Stimulated activated CD8-positive, alpha-beta memory T cell treated with anti-CD3 and anti-CD28 coated beads, Interleukin-12 subunit alpha, Interleukin-12 subunit beta, amount 100 ng/mL, for 1 hour (primary cell): Measurements from ENCODE around the gene PCNX3.

Experiments
- DNase-seq: peaks from one replicate; pipeline ENCODE4 v3.0.0-alpha.2; 2020; ENCODE audit warnings: low read depth

Gene PCNX3

DNA sequence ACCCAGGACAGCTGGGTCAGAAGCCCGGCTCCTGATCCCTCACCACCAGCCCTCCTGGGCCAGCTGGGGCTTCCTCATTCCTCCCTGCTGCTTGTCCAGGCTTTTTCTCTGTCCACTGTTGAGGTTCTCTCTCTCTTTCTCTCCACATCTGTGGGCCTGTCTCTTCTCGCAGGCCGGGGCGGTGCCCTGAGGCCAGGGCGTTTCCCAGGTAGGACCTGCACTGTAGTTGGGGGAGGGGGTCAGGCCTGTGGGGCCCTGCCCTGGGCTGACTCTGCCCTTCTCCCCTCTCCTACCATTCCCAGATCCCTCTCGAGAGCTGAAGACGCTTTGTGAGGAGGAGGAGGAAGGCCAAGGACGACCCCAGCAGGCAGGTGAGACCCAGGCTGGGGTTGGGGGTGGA is 34.8 kb upstream of the PCNX3 start:
- no peak for DNase-seq

DNA sequence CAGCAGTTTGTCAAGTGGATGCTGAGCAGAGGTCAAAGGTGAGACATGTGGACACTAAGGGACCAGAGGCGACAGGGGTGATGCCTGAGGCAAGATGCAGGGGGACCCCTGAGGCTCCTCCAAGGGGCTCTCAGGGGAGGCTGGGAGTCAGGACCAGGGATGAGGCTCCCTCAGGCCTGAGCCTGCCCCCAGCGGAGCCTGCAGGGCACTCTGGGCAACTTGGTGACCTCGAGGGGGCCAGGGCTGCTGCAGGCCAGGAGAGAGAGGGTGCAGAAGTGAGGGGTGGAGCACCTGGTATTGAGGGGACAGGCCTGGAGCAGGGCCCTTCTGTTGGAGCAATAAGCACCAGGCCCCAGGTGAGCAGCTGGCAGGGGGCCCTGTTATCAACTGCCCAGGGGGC is 33.6 kb upstream of the PCNX3 start:
- DNase-seq, result no peak

DNA sequence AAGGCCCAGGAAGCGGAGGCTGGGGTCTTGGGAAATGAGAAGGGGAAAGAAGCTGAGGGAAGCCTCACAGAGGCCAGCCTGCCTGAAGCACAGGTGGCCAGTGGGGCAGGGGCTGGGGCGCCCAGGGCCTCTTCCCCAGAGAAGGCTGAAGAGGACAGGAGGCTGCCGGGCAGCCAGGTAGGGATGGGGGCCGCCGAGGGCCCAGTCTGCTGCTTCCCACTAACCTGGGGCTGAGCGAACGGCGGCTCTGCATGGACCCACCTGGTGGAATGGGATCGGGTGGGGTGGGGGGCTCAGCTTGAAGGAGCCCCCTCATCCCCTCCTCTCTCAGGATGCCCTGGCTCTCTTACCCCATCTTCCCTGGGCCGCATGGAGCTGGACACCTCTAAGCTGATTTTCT is 32.0 kb upstream of the PCNX3 start:
- DNase-seq, result no peak

DNA sequence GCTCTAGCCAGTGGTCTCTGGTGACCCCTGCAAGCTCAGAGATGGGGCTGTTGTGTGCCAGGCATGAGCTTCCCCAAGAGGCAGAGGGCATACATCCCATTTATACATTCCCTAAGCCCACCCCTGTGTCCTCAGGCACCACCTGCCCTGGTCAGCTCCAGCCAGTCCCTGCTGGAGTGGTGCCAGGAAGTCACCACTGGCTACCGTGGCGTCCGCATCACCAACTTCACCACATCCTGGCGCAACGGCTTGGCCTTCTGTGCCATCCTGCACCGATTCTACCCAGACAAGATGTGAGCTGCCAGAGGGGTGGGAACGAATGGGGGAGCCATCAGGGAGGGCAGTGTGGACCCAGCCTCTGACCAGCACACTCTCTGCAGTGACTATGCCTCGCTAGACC is 31.5 kb upstream of the PCNX3 start:
- no peak for DNase-seq

DNA sequence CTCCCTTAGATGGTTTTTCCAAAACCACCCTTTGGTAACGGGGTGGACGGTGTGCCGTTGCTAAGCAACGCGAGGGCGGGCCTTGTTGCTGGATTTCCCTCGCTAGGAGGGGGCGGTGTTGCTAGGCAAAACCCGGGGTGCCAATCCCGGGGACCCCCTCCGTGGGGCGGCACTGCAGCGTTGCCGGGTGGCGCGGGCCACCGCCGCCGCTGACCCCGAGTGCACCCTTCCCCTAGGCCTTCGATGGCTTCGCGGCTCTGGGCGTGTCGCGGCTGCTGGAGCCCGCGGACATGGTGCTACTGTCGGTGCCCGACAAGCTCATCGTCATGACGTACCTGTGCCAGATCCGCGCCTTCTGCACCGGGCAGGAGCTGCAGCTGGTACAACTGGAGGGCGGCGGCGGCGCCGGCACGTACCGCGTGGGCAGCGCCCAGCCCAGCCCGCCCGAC is 30.8 kb upstream of the PCNX3 start:
- no peak for DNase-seq

DNA sequence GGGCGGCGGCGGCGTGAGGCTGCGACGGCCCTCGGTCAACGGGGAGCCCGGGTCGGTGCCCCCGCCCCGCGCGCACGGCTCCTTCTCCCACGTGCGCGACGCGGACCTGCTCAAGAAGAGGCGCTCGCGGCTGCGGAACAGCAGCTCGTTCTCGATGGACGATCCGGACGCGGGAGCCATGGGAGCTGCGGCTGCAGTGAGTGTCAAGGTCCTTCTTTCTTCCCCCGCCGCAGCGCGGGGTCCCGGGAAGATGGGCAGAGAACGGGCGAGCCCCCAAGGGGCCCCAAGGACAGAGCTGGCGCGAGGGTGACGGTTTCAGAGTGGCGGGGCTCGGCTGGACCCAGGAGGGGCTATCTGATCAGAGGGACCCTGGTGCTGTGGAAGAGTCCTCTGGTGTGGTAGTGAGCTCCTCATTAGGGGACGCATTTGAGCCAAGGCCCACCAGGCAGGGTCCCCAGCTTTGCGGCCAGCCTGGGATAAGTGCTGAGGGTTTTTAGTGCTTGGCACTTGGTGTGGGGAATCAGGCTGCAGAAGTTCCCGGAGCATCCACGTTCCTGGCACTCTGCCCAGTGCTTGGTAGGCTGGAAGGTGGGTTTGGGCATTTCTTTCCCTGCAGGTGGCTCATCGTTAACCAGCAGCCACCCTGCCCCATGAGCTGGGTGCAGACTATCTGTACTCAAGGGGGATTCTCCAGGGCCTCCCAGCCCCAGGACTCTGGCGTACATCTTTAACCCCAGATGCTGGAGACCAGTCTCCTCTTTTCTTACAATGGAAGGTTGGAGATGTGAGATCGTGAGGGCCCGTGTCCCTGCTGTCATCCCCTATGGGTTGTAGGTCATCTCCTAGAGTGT is 30.0 kb upstream of the PCNX3 start:
- no peak for DNase-seq

DNA sequence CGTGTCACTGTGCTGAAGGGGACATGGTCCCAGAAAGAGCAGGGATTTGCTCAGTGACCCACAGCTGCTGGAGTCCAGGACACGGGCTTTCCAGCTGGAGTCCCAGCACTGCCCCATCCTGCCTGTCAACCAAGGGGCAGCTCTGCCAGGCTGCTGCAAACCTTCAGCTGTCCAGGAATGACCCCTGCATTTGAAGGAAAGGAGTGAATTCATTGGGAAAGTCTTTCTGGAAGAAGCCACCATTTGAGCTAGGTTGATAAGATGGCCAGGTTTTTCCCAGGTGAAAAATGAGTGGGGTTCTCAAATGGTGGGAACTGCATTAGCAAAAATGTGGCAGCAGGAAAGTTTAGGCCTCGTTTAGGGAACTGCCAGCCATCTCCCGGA is 29.3 kb upstream of the PCNX3 start:
- DNase-seq, result no peak

DNA sequence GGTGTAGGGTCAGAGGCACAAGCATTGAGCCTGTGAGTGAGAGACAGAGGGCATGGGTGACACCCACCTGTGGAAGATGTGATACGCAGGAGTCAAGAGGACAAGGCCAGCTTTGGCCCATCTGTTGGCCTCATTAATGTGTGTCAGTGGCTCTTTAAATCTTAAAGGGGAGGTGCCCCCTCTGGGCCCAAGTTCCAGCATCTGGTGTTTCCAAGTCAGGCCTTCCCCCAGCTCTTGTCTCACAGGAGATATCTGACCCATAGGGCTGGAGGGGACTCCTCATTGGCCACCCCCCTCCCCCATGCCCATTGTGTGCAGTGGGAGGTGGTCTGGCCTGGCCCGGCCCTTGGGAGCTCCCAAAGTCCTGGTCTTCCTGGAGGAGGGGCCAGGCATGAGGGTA is 28.9 kb upstream of the PCNX3 start:
- DNase-seq, result no peak

DNA sequence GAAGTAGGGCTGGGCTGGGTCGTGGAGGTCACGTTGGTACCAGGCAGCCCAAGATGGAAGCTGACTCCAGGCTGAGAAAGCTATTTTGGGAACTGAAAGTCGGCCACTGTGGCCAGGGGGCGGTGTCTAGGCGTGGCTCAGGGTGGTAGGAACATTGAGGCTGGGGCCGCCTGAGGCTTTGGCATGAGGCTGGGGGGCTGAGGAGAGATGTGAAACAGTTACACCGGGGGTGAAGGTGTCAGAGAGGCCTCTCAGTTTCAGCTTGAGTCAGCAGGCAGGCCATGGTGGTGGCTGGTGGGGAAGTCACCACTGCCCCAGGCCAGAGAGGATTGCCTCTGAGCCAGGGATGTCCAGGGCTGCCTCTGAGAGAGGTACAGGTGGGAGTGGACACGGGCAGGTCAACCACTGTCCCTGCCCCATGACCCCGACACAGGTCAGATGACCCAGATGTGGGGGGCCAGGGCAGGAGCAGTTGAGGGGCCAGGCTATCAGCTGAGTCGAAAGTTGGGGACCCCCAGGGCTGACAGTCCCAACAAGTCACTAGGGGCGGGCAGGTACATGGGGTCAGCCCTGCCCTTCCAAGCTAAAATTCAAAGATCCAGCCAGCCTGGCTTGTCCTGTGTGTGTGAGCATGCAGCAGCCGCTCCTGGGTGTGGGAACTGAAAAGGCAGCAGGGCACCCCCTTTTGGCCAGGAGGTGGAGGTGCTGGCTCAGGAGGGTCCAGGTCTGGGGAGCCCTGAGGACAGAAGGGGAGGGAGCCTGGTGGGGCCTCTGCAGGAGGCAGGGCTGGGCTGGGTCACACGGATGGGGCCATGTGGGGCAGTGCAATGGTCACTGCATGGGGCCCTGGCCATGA is 27.1 kb upstream of the PCNX3 start:
- DNase-seq, result peak; percentile 55

DNA sequence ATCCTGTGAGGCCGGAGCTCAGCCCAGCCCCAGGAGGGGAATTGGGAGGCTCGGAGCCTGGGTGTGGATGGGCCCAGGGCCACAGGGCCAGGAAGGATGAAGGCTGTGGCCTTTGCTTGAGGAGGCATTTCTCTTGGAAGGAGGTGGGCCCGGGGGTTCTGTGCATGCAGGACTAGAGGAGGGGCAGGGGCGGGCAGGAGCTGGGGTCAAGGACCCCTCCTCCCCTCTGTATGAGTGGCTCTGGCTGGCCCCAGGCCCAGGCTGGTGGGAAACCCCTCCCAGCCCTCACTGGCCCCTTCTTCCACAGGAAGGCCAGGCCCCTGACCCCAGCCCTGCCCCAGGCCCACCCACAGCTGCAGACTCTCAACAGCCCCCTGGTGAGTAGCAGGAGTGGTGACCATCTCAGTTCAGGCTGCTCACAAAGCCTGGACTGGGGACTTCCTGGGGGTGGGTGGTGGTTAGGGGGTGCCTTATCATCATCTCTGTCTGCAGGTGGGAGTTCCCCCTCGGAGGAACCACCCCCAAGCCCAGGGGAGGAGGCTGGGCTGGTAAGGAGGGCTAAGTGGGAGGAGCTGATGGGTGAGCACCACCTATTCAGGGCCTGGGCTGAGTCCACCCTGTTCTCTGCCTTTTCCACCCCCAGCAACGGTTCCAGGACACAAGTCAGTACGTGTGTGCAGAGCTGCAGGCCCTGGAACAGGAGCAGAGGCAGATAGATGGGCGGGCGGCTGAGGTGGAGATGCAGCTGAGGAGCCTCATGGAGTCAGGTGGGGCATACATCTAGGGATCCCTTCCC is 25.9 kb upstream of the PCNX3 start:
- DNase-seq, result no peak

DNA sequence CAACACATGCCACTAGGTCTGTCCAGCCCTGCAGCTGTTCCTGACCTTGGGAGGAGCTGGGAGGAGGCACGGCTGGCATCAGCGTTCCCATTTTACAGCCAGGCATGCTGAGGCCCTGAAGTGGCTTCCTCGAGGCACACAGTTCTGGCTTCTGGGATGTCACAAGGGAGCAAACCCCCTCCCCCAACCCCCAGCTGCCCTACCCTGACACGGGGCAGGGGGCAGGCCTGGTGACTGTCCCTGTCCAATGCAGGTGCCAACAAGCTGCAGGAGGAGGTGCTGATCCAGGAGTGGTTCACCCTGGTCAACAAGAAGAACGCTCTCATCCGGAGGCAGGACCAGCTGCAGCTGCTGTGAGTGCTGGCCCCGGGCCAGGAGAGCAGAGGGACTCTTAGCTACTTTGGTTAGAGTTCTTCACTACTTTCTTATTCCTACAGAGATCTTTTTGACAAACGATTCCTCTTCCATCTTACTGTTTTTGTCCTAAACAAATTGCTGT is 25.3 kb upstream of the PCNX3 start:
- DNase-seq, result no peak

DNA sequence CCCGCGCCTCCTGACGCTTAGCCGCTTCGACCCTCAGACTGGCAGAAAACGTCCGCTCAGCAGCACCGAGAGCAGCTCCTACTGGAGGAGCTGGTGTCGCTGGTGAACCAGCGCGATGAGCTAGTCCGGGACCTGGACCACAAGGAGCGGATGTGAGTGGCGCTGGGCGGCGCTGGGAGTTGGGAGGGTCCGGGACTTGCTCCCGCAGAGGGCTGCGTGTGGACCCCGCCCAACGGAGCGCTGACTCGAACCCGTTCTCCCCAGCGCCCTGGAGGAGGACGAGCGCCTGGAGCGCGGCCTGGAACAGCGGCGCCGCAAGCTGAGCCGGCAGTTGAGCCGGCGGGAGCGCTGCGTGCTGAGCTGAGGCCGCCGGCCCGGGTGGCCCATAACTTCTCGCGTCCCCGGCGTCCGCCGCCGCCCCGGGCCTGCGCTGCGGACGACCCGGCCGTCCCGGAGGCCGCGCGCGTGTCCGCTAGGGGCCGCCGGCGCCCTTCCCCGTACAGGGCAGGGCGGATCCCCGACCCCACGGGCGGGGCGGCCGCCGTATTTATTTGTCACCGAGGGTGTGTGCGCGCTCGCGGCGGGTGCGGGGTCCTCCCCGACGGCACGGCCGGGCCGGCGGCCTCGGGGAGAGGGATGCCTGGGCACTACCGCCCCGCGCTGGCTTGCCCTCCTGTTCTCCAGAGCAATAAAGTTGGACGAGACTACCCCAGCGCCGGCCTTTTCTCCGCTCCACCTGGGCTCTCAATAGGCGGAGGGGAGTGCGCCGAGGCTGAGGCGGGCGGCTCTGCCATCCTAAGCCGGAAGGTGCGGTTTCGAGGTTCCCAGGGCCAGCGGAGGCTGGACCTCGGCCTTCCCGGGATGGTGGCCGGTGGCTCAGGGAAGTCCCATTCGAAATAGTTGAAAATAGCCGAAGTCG is 23.4 kb upstream of the PCNX3 start:
- DNase-seq, result no peak

DNA sequence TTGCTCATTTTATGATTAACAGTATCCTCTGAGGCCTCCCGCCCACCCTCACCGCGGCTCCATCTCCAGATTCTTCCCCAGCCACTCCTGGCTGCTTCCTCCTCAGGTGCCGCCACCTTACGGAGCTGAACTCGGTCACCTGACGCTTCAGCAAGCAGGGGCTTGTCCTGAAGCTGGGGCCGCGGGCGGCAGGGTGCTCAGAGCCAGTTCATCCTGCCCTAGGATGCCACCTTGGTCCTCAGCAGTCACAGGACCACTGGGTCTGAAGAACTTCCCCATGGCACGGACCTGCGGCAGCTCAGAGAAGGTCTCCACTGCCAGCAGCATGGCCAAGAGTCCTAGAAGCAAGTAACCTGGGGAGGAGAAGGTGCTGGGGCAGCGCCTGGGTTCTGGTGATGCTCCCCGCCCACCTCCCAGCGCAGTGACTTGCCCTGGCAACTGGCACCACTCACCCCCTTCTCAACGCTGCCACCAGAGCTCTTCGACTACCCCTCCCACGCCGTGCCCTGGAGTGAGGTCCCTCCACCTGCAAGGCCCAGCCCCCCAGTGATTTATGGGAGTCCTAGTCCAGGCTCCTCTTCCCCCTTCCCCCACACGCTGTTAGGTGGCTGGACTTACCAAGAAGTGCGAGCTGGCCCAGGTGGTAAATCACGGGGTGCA is 22.6 kb upstream of the PCNX3 start:
- DNase-seq, result no peak

DNA sequence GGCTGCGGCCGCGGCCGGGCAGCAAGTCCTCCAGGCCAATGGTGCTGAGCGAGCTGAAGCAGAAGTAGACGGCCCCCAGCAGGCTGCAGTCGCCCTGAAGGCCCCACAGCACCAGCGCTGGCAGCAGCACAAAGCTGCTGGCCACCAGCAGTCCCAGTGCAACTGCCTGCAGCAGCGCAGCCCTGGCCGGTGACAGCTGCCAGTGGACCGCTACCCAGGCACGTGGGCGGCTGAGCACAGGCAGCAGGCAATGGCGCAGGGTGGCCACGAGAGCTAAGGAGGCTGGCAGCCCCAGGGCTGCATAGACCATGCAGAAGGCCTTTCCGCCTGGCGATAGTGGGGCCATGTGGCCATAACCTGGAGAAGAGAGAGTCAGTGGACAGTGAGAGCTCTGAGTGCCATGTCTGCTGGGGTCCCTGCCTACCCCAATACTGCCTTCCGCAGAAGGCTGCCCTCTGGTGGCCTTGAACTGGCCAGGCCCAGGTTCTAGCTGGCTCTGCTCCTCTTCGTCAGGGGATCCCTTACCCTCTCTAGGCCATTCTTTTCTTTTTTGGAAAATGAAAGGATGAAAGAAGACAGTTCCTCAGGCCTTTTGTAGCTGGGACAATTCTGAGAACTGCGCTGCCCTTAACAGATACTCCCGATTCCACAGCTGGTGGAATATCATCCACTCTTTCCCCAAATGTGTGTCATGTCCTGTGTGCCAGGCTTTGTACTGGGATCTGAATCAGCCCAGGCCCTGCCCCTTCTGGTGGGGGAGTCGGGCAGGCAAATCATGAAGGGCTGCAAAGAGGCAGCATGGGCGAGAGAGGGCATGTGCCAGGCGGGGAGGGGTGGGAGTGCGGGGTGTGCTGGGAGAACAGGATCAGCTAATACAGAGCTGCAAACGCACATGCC is 21.8 kb upstream of the PCNX3 start:
- DNase-seq, result no peak

DNA sequence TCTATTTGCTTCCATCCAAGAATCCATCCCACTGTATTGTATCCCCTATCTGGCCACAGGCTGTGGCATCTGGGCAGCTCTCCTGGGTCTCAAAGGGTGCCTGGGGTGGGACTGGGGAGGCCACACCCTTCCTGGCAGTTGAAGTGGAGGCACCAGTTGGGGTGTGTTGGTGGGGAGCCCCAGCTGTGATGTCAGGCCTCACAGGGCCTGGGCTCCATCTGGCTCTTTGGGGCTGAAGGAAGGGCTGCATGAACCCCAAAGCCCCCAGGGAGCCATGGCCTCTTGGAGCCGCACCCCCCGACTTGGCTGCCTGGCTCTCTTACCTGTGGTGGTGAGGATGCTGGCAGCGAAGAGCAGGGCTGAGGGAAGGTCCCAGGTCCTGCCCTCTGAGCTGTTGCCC is 20.4 kb upstream of the PCNX3 start:
- no peak for DNase-seq

DNA sequence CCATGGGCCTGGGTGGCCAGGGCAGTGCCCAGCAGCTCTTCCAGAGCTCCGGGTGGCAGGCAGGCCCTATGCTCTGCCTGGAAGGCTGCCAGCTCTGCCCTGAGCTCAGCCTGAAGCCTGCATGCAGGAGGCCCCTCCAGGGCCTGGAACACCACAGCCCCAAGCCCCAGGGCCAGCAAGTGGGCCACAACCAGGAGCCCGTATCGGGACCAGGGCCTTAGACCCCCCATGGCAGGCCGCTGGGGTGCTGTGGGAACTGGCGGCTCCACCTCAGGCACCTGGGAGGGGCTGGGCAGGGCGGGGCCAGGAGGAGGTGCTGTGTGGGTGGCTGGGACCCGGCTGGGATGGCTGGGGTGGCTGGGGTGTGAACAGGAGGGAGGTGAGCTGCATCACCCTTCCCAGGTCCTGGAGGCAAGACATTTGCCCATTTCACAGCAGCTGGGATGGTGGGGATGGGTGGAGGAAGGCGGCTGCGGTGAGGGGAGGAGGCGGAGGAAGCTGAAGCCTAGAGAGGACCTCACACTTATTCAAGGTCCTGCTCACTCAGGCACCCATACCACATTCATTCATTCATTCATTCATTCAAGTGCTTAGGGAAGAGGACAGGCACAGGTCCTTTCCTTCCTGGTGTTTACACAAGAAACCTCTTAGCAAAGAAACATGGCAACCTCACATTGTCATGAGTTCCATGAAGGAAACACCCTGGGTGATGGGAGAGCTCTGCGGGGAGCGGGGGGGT is 19.9 kb upstream of the PCNX3 start, which contains the start of gene KCNK7:
Gene KCNK7 (minus strand): TSS at position 258 of the 739 bp plus-strand sequence. CDS start 28 bp downstream, at position 230.
- DNase-seq, result no peak

DNA sequence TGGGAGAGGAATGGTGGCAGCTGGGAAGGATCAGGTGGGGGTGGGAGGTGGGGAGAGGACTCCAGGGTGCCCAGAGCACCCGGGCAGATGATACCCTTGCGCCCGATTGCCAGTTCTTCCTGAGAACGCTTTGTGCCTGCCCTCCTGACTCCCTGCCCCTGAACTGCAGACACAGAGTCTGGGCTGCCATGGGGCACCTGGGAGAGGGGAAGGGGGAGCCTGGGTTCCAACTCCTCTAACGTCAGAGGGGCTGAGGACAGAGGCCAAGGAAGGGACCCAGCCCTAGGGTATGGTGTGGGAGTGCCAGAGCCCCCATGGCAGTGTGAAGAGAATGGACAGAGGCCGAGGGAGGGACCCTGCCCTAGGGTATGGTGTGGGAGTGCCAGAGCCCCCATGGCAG is 19.1 kb upstream of the PCNX3 start:
- DNase-seq, result no peak

DNA sequence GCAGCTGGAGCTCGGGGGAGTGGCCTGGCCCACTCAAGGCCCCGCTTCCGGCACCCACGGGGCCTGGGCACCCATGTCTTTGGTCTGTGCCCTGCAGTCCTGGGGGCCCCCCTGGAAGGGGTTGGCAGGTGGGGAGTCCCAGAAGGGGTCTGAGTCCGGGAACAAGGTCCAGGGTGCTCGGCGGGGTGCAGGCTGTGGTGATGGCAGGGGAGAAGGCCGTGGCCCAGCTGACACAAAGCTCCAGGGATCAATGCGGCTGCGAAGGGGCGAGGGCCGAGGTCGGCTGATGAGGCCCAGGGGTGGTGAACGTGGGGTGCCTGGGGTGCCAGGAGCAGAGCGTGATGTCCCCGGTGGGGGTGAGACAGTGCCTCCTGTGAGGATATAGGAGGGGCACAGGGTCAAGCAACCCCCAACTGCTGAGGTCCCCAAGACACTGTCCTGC is 17.3 kb upstream of the PCNX3 start:
- no peak for DNase-seq
